ENCODE data around the gene SREBF1.
A peak's percentile ranks its signal among the peaks of the same experiment; 100 is the strongest.

Gene SREBF1

DNA sequence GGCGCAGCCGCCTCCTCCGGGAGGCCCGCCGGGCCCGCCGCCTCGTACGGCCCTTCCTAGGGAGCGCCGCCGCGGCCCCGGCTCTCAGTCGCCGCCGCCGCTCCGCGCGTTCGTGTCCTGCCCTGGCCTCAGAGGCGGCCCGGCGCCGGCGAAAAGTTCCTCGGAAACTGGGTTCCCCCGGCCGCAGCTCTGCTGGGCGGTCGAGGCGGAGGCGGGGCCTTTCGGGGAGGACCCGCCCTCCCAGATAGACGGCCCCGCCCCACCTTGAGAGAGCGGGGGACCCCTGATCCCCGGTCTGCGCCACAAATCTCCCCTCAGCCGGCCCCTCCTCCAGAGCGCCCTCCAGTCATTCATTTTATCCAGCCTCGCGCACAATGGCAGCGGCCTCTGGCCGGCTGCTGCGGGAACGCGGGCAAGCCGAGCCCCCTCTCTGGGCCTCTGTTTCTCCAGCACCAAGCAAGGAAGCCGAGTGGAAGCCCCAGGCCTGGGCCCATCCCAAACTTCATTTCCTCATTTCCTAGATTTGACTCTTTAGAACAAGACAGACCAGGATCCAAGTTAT, at the start of gene SREBF1:
SREBF1 (minus strand) TSS at position 169 of the 562 bp plus-strand sequence. CDS start 169 bp downstream, outside the sequence.
- no peak for DNase-seq (ENCODE audit: low read depth)
- peak within 1 kb of the TSS; percentile 80 for H3K4me3 ChIP-seq (ENCODE audit: low read depth, low read length)
- TF ChIP-seq, protein P1, sequence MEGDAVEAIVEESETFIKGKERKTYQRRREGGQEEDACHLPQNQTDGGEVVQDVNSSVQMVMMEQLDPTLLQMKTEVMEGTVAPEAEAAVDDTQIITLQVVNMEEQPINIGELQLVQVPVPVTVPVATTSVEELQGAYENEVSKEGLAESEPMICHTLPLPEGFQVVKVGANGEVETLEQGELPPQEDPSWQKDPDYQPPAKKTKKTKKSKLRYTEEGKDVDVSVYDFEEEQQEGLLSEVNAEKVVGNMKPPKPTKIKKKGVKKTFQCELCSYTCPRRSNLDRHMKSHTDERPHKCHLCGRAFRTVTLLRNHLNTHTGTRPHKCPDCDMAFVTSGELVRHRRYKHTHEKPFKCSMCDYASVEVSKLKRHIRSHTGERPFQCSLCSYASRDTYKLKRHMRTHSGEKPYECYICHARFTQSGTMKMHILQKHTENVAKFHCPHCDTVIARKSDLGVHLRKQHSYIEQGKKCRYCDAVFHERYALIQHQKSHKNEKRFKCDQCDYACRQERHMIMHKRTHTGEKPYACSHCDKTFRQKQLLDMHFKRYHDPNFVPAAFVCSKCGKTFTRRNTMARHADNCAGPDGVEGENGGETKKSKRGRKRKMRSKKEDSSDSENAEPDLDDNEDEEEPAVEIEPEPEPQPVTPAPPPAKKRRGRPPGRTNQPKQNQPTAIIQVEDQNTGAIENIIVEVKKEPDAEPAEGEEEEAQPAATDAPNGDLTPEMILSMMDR (IDR thresholded peaks at IDR 0.05; ENCODE audit: control insufficient read depth, extremely low read depth, insufficient read depth), result no peak

DNA sequence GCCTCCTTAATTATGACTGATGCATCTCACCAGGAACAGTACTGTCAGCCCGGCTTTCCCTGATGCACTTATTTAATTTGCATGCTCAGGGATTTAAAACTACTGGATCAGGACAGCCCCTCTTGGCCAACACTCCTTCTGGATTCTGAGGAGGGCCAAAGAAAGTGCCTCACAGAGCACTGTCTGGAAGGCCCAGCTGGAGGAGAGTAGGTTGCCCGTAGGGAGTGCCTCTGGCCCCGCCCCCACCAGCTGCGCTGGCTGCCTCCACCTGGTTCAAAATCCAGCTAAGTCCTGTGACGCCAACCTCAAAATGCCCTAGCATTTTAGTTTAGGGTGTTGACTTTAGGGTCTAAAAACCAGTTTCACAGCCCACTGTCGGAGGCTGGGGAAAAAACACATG, 49.4 kb upstream of the SREBF1 start:
- TF ChIP-seq, protein P1 (IDR thresholded peaks at IDR 0.05; ENCODE audit: control insufficient read depth, extremely low read depth, insufficient read depth), result no peak

DNA sequence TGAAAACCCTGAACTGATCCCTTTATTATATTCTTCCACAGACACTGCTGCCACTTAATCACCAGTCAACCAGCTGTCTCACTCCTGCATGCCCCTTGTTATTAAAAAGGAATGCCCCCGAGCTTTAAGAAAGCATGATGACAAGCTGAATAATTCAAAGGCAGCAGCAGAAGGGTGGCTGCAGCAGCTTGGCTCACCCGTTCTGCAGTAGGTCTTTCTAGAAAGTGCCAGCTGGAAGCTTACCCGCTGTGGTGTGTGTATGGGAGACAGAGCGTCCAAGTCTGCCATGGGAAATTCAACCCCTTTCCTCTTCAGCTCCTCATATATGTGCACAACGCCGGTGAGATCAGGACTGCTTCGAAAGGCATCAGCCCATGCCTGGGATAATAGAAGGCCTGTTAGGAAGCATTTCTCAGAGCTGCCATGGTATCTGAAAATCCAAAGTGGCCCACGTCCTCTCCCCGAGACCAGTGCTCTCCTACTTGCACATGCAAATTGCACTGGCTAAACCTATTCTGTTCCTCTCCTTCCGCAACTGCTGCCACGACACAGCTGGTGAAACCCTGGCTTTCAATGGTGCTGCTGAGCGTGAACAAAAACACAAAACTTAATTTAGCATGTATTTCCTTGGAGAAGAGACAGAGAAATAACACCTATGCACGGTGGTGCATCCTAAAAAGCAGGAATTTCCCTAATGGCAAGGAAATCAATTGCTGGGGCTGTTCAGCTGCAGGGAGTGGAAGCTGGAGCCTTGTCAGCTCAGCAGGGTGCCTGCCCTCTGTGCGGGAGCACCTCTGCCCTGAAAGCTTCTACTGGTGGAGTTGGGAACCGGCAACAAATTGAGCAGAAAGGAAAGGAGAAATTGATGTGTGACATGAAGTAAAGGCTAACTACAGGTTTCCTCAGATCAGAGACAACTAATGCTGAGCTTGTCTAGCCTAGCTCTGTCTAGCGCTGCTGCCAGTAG, 47.9 kb upstream of the SREBF1 start:
- TF ChIP-seq, protein P1 (IDR thresholded peaks at IDR 0.05; ENCODE audit: control insufficient read depth, extremely low read depth, insufficient read depth), result no peak
- no peak for DNase-seq (ENCODE audit: low read depth)
- no peak overlapping the region for H3K4me3 ChIP-seq (ENCODE audit: low read depth, low read length)

More for the DNA sequence above, 49.4 kb upstream of the SREBF1 start:
- DNase-seq (ENCODE audit: low read depth), result no peak
- no peak overlapping the region for H3K4me3 ChIP-seq (ENCODE audit: low read depth, low read length)

DNA sequence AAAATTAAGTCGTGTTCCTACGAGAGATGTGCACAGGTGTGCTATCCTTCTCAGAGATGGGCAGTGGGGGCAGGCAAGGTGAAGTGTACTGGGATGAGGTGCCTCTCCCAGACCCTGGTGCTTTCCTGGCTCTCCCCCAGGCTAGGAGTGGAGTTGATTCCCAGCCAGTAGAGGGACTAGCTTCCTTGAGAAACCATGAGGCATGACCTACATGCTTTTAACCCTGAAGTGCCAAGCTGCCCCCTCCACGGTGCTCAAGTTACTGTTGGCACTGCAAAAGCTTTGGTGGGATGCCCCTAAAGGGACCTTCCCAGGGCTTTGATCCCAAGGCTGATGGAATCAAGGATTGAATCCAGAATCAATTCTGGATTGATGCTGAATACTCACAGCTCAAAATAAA, 47.0 kb upstream of the SREBF1 start:
- no peak for DNase-seq (ENCODE audit: low read depth)
- H3K4me3 ChIP-seq (ENCODE audit: low read depth, low read length), result no peak overlapping the region
- TF ChIP-seq, protein P1 (IDR thresholded peaks at IDR 0.05; ENCODE audit: control insufficient read depth, extremely low read depth, insufficient read depth), result no peak

DNA sequence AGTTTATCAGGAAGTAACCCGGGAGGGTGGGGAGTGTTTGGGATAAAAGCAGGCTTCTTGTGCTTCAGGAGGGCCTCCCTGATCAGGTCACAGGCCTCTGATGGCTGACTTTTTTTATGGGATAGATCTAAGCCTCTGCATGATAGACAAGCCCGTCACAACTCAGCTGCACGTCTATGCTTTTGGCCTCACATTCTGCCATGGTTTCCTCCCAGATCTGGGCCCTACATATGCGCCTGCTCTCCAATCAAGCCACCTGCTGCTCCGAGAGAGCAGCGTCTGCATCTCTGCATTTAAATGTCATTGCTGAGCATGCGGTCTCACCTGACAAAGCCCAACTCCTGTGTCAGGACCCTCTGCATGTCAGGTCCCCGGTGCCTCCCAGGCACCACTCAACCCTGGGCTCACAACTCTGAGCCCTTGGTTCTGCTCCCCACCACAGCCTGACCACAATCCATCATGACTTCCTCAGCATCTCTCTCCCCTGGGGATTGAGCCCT, 45.3 kb upstream of the SREBF1 start:
- no peak for DNase-seq (ENCODE audit: low read depth)
- H3K4me3 ChIP-seq (ENCODE audit: low read depth, low read length), result no peak overlapping the region
- TF ChIP-seq, protein P1 (IDR thresholded peaks at IDR 0.05; ENCODE audit: control insufficient read depth, extremely low read depth, insufficient read depth), result no peak

DNA sequence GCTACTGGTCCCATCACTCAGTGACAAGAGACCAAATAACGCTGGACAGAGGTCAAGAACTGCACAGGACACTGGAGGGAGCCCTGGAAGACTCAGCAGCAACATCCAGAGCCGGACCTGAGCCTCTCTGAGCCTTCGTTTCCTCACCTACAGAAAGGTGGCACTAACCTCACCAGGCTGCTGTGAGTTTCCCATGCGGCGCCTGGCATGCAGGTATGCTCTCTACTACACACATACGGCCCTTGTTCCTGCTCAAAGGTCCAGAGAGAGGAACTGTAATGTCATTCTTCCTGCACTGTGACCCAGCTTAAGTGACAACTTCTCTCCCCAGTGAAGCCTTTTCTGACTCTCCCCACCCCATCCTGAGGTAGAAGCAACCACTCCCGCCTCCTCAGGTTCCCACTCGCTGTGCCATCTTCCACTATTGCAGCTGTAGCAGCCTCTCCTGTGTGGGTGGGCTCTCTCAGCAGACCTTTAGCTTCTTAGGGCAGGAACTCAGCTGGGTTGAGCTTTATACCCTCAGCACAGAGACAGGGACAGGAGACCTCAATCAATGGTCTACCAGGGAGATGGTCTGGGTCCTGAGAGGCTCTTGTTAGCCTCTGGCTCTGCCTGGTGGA, 43.9 kb upstream of the SREBF1 start:
- DNase-seq (ENCODE audit: low read depth), result no peak

More for the DNA sequence above, 43.9 kb upstream of the SREBF1 start:
- TF ChIP-seq, protein P1 (IDR thresholded peaks at IDR 0.05; ENCODE audit: control insufficient read depth, extremely low read depth, insufficient read depth), result no peak
- no peak overlapping the region for H3K4me3 ChIP-seq (ENCODE audit: low read depth, low read length)
